NCI-H82 treated with DMSO at 0.1 percent for 48 hours (cell line): ENCODE results near the gene TIMM29.

Source experiments
- DNase-seq: peaks from one replicate; lab custom pipeline; 2025; ENCODE audit not compliant: unreplicated experiment; lab: John Stamatoyannopoulos, UW

Gene TIMM29

GRCh38 chr19:10911579-10912363 lies 16.8 kb upstream of the TIMM29 start:
- no peak for DNase-seq

DNA sequence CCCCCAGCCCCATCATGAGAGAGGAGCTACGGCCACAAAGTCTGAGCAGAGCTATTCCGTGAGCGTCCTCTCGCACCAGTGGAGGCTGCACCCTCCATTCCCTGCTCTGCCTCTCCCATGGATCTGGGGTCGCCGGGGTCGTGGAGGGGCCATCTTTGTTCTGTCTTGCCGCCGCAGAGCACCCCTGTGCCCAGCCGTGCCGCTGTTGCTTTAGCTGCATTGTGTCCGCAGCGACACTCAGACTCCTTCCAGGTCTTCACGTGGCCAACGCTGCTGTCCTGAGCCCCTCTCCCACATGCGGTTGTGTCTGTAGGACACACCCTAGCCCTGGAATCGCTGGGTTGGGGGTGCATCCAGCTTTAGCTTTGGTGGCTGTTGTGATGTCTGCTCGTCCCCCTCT lies 16.0 kb upstream of the TIMM29 start:
- DNase-seq: no peak

DNA sequence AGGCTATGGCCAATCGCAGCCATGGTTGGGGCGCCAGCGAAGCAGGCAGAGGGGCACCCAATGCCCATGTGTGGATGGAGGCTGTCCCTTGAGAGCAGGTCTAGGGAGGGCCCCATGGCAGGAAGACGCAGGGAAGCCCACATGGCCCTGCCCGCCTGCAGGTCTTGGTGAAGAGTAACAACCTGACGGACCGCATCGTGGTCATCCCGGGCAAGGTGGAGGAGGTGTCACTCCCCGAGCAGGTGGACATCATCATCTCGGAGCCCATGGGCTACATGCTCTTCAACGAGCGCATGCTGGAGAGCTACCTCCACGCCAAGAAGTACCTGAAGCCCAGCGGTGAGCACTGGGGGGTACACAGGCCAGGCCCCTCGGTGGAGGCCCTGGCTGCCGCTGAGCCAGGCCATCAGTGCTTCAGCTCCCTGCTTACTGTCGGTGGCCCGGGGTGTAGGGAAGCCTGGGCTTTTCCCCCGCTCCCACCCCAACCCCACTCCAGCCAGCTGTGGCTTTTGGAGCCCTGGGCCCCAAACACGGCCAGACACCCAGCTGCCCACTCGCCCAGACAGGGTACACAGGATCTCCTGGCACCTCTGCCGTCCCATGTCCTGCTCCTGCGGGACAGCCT lies 14.8 kb upstream of the TIMM29 start:
- no peak for DNase-seq

- peak; percentile 11 for DNase-seq
These were observed 13.2 kb upstream of the TIMM29 start for GRCh38 chr19:10915130-10916091.

GRCh38 chr19:10916602-10917001 lies 12.0 kb upstream of the TIMM29 start:
- no peak for DNase-seq

DNA sequence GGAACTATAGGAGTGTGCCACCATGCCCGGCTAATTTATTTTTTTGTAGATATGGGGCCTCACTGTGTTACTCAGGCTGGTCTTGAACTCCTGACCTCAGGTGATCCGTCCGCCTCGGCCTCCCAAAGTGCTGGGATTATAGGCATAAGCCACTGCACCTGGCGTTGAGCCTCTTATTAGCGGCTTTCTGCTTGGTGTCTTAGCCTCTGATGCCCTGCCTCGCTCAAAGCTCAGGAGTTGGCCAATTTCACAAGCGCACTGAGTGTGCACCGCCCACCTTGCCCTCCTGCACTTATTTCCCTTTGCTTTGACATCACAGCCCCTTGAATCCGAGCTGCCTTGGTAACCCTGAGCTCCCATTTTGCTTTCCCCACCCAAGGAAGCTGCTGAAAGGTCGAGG lies 10.3 kb upstream of the TIMM29 start:
- DNase-seq: peak; percentile 59

GRCh38 chr19:10919352-10920287 lies 9.0 kb upstream of the TIMM29 start:
- DNase-seq: no peak

GRCh38 chr19:10920288-10920655 lies 8.3 kb upstream of the TIMM29 start:
- no peak for DNase-seq

- no peak for DNase-seq
These were observed 7.8 kb upstream of the TIMM29 start for GRCh38 chr19:10920781-10921180.

DNA sequence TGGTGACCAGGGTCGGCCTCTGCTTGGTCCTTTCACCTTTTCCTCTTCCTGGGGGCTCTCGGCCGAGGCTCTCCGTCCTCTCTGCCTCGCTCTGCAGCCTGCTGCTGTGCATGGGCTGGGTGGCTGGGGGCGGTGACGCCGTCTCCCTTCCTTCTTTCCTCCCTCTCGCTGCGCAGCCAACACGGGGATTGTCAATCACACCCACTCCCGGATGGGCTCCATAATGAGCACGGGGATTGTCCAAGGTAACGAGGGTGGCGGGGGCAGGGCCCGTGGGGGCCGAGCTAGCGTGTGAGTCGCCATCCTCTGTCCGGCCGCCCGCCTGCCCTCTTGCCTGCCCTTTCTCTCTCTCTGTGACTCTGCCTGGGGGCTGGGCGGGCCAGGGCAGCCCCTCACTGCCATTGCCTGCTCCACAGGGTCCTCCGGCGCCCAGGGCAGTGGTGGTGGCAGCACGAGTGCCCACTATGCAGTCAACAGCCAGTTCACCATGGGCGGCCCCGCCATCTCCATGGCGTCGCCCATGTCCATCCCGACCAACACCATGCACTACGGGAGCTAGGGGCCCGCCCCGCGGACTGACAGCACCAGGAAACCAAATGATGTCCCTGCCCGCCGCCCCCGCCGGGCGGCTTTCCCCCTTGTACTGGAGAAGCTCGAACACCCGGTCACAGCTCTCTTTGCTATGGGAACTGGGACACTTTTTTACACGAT lies 7.3 kb upstream of the TIMM29 start:
- no peak for DNase-seq

- DNase-seq: no peak
These were observed 6.5 kb upstream of the TIMM29 start for GRCh38 chr19:10921910-10922637.

DNA sequence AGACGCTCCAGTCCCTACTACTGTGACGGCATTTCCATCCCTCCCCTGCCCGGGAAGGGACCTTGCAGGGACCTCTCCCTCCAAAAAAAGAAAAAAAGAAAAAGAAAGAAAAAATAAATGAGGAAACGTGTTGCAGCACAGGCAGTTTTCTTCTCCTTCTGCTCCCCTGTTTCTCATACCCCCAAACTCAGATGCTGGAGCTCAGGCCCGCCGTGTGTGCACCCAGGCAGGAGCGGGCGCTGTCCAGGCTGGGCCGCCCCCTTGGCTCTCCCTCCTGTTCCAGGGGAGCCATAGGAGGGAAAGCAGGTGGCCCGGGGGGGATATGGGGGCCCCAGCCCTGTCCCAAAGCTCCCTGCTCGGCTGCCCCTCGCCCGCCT lies 6.0 kb upstream of the TIMM29 start:
- DNase-seq: no peak

DNA sequence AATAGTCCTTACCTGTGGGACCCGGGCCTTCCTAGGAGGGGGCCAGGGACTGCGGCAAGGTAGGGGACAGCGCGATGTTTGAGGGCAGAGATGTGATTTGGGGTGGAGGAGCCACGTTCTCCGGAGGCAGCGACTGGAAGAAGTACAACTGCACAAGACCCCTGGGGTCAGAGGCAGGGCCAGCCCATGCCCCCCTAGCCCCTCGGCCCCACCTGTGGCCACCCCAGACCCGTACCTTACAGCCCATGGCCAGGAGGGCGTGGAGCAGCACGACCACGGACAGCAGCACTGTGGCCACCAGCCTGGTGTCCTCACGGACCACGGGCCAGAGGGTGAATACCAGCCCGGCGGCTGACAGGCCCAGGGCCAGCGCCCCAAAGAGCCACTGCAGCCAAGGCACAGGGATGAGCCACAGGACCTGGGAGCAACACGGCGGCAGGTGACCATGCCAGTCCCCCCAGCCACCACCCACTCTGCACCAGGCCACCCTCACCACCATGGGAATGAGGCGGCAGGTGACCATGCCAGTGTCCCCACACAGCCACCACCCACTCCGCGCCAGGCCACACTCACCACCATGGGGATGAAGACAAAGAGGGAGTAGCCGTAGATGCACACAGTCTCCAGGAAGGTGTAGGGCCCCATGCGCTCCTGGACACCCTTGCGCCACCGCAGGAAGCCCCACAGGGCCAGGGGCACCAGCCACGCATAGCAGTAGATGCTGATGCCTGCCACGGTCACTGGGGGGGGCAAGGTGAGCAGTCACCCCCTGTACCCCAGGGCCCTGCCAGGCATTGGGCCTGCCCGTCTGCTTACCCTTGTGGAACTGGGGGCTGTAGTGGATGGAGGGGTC lies 5.1 kb upstream of the TIMM29 start:
- DNase-seq: no peak

DNA sequence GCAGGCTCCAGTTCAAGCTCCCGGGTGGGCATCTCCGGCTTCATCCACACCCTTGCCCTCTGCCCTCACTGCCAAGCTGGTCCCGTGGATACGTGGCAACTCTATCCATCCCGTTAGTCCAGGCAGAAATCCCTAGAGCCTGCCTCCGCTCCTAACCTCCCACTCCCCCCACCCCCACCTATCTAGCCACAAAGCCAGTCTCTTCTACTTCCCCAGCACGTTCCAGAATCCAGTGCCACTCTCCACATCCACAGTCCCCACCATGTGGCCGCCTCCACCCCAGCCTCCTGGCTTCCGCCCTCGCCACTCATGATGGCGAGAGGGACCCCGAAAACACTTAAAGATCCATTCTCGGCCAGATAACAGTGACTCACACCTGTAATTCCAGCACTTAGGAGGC lies 4.0 kb upstream of the TIMM29 start:
- DNase-seq: no peak

GRCh38 chr19:10927730-10928562 lies 665 bp upstream of the TIMM29 start:
- DNase-seq: no peak

DNA sequence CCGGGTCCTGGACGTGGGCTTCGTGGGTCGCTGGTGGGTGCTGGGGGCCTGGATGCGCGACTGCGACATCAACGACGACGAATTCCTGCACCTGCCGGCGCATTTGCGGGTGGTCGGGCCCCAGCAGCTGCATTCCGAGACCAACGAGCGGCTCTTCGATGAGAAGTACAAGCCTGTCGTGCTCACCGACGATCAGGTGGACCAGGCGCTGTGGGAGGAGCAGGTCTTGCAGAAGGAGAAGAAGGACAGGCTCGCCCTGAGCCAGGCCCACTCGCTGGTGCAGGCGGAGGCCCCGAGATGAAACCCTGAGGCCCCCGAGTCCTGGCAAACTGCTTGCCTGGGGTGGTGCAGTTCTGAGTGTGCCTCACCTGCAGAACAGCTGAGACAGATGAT lies 787 bp downstream of the TIMM29 start:
- no peak for DNase-seq

DNA sequence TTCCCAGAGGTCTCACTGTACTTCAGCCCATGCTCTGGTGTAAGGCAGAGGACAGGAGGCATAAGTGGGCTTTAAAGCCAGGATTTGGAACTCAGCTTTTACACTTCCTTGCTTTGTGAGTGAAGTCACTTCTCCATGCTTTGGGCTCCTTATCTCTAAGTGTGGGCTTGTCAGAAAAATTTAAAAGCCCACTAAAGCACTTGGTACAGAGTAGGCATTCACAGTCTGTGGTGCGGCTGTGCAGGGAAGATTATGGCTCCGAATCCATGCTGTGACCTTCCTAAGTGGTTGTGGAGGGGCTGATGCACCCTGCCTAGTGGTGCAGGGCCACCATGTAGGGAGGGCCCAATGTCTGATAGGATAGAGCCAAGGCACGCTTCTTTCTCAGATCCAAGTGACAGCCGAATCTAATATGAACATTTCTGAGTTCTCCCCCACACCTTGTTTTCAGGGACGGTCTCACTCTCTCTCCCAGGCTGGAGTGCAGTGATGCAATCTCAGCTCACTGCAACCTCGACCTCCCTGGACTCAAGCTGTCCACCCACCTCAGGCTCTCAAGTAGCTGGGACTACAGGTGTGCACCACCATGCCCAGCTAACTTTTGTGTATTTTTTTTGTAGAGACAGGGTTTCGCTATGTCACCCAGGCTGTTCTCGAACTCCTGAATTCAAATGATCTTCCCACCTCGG lies 6.9 kb downstream of the TIMM29 start:
- DNase-seq: no peak
